ENCODE results near the gene SMYD3. TPM values are rescaled to one million over a fixed set of nuclear protein-coding genes. Genes with fewer than 3 reads are reported as not detected.
A peak's percentile ranks its signal among the peaks of the same experiment; 100 is the strongest.

Gene SMYD3
- polyA plus RNA-seq (2012; ENCODE audit: insufficient read depth, insufficient read length, low read depth): 149 TPM

DNA sequence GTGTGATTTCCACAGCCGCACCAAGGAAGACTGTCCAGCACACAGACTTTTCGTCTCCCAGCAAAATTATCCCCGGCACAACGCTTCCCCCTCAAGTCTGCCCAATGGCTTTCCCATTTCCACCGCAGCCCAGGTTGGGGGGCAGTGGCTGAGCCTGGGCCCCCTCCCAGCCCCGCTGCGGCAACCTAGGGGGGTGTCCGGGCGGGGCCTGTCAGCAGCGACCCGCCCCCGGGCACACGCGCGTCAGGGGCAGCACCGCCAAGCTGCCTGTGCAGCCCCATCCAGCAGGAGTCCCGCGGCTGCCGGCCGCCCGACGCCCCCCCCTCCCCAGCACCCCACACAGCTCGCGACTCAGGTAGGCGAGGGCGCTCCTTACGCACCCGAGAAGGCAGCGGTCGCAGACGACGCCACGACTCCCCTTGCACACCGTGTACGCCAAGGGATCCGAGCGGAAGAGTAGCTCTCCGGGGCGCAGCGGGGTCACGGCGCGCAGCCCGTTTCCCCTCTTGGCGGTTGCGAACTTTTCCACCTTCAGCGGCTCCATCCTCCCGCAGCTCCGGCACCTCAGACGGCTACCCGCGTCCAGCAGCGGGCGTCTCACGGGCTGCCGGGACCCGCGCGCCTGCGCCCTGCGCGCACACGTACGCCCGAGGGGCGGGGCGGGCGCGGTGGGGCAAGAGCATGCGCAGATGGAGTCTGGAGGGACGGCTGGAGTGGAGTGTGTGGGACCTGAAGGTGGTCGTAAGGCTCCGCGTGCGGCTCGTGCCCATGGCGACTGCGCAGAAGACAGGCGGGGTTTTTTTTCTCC lies at the start of gene SMYD3:
Gene SMYD3, minus strand, starts transcription at position 606 of the 808 bp plus-strand sequence.
- H3K27me3 ChIP-seq: no peaks in the 10 kb centered on the region
- H3K4me3 ChIP-seq (ENCODE audit: low read depth, low read length): peak within 1 kb of the TSS; percentile 86
- DNase-seq: peak; percentile 87
- H3K36me3 ChIP-seq: peaks cover 3% of the 10 kb centered on the region; the same call in 1 of the 2 replicates
- H3K9me3 ChIP-seq: no peaks in the 10 kb centered on the region
- no peaks in the 10 kb centered on the region for H3K4me1 ChIP-seq
- TF ChIP-seq, protein P1, sequence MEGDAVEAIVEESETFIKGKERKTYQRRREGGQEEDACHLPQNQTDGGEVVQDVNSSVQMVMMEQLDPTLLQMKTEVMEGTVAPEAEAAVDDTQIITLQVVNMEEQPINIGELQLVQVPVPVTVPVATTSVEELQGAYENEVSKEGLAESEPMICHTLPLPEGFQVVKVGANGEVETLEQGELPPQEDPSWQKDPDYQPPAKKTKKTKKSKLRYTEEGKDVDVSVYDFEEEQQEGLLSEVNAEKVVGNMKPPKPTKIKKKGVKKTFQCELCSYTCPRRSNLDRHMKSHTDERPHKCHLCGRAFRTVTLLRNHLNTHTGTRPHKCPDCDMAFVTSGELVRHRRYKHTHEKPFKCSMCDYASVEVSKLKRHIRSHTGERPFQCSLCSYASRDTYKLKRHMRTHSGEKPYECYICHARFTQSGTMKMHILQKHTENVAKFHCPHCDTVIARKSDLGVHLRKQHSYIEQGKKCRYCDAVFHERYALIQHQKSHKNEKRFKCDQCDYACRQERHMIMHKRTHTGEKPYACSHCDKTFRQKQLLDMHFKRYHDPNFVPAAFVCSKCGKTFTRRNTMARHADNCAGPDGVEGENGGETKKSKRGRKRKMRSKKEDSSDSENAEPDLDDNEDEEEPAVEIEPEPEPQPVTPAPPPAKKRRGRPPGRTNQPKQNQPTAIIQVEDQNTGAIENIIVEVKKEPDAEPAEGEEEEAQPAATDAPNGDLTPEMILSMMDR (IDR thresholded peaks at IDR 0.05; ENCODE audit: low read depth, low read length): 0 out of 2 replicates have a peak, but pooled peaks have one; percentile 2

DNA sequence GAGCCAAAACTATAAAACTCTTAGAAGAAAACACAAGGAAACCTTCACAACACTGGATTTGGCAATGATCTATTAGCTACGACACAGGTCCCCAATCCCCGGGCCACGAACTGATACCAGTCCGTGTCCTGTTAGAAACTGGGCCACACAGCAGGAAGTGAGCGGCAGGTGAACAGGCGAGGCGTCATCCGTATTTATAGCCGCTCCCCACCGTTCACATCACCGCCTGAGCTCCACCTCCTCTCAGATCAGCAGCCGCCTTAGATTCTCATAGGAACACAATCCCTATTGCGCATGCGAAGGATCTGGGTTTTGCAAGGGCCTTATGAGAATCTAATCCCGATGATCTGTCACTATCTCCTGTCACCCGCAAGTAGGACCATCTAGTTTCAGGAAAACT lies 47.1 kb upstream of the SMYD3 start:
- TF ChIP-seq, protein P1 (IDR thresholded peaks at IDR 0.05; ENCODE audit: low read depth, low read length): no peak
- H3K36me3 ChIP-seq: peaks cover 67% of the 10 kb centered on the region
- H3K4me3 ChIP-seq (ENCODE audit: low read depth, low read length): no peak overlapping the region

DNA sequence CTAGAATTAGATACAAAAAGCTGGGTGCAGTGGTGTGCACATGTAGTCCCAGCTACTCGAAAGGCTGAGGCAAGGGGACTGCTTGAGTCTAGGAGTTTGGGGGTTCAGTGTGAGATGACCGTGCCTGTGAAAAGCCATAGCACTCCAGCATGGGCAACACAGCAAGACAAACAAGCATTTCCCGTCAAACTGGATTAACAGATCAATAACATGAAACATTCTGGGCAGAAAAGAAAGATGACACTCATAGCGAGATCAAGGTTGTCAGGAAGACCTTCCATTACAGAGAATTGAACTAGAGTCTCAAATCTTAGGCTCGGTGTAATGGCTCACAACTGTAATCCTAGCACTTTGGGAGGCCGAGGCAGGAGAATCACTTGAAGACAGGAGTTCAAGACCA lies 45.0 kb upstream of the SMYD3 start:
- H3K9me3 ChIP-seq: no peaks in the 10 kb centered on the region
- DNase-seq: no peak

More for the DNA sequence above, 47.1 kb upstream of the SMYD3 start:
- H3K4me1 ChIP-seq: no peaks in the 10 kb centered on the region
- no peaks in the 10 kb centered on the region for H3K9me3 ChIP-seq
- H3K27me3 ChIP-seq: no peaks in the 10 kb centered on the region
- DNase-seq: no peak

DNA sequence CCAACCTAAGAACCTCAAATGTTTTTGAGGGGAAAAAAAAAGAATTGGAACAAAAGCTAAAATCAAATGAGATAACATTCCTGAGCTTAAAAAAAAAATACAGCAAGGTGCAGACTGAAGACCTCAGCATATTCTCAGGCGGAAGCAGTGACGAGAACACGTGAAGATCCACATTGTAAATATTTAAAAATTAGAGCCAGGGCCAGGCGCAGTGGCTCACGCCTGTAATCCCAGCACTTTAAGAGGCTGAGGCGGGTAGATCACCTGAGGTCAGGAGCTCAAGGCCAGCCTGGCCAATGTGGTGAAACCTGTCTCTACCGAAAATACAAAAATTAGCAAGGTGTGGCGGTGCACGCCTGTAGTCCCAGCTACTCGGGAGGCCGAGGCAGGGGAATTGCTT lies 43.3 kb upstream of the SMYD3 start:
- TF ChIP-seq, protein P1 (IDR thresholded peaks at IDR 0.05; ENCODE audit: low read depth, low read length): no peak
- Histone ChIP-seq H3K4me1 (no peaks in the 10 kb centered on the region), H3K9me3 (no peaks in the 10 kb centered on the region), H3K36me3 (peaks cover 67% of the 10 kb centered on the region), H3K4me3 (ENCODE audit: low read depth, low read length) (no peak overlapping the region), H3K27me3 (no peaks in the 10 kb centered on the region)
- no peak for DNase-seq

More for the DNA sequence above, 45.0 kb upstream of the SMYD3 start:
- Histone ChIP-seq H3K4me3 (ENCODE audit: low read depth, low read length) (no peak overlapping the region), H3K4me1 (no peaks in the 10 kb centered on the region), H3K27me3 (no peaks in the 10 kb centered on the region), H3K36me3 (peaks cover 77% of the 10 kb centered on the region)
- TF ChIP-seq, protein P1 (IDR thresholded peaks at IDR 0.05; ENCODE audit: low read depth, low read length): no peak

DNA sequence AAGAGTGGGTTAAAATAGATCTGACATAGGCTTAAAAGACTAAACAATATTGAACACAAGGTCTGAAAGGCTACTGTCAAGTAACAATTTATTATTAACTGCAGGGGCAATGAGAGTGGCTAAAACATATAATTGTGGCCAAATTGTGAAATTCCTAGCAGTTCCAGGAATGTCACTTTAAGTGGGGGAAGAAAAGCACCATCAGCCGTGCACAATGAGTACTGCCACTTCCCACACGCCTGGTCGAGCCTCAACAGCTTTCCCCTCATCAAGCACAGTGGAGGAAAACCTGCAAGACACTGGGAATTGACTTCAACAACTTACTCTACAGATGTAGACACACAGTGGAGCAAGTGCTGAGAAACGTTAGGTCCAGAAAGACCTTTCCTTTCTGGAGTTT lies 42.6 kb upstream of the SMYD3 start:
- no peaks in the 10 kb centered on the region for H3K9me3 ChIP-seq
- no peaks in the 10 kb centered on the region for H3K27me3 ChIP-seq
- peaks cover 65% of the 10 kb centered on the region for H3K36me3 ChIP-seq
- TF ChIP-seq, protein P1 (IDR thresholded peaks at IDR 0.05; ENCODE audit: low read depth, low read length): no peak
- H3K4me3 ChIP-seq (ENCODE audit: low read depth, low read length): no peak overlapping the region
- H3K4me1 ChIP-seq: no peaks in the 10 kb centered on the region
- no peak for DNase-seq

DNA sequence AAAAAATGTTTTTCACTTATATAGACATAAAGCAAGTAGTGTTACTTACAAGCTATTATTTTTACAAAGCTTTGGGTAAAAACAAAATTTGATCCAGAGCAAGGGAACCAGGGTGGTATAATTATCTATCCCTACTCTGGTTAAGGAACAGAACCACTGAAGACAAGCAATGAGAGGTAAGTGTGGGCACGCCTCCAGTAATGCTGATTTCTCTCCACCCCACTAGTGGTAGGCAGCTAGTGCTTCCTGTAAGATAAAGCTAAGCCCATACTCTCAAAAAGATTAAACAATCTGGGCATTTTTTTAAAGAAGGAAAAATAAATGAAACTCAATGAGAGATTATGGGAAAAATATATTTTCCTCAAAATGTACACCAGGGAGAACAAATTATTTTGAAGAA lies 36.9 kb upstream of the SMYD3 start:
- no peak overlapping the region for H3K4me3 ChIP-seq (ENCODE audit: low read depth, low read length)
- no peaks in the 10 kb centered on the region for H3K9me3 ChIP-seq
- no peak for DNase-seq
- TF ChIP-seq, protein P1 (IDR thresholded peaks at IDR 0.05; ENCODE audit: low read depth, low read length): no peak
- no peaks in the 10 kb centered on the region for H3K4me1 ChIP-seq
- H3K36me3 ChIP-seq: peaks cover 52% of the 10 kb centered on the region
- no peaks in the 10 kb centered on the region for H3K27me3 ChIP-seq
